Muscle layer of duodenum (tissue), 2 donors: Measurements from ENCODE around the gene KCTD16.

Experiments
- H3K27ac ChIP-seq: one replicate; pipeline ENCODE4 v1.7.0; 2013; ENCODE audit warnings: mild to moderate bottlenecking, low read length
- H3K27me3 ChIP-seq: one replicate; pipeline ENCODE4 v1.7.0; 2013; ENCODE audit warnings: low read depth, mild to moderate bottlenecking, control low read depth, low read length
- H3K36me3 ChIP-seq, 2 donors: one replicate each; pipeline ENCODE4 v1.7.0; 2013; ENCODE audit warnings: low read length in 2 of 2, control low read depth in 1 of 2, mild to moderate bottlenecking in 1 of 2; ENCODE audit not compliant: insufficient read depth in 2 of 2, control insufficient read depth in 1 of 2
- H3K4me1 ChIP-seq, 2 donors: one replicate each; pipeline ENCODE4 v1.7.0; 2013; ENCODE audit warnings: low read length in 2 of 2, mild to moderate bottlenecking in 2 of 2, control low read depth in 1 of 2, moderate library complexity in 1 of 2; ENCODE audit not compliant: insufficient read depth in 2 of 2, control insufficient read depth in 1 of 2
- H3K4me3 ChIP-seq, 2 donors: one replicate each; pipeline ENCODE4 v1.7.0; 2013; ENCODE audit warnings: low read length in 2 of 2, low read depth in 1 of 2, mild to moderate bottlenecking in 1 of 2
- H3K9me3 ChIP-seq, 2 donors: one replicate each; pipeline ENCODE4 v1.7.0; 2013; ENCODE audit warnings: low read length in 2 of 2, control low read depth in 1 of 2, mild to moderate bottlenecking in 1 of 2; ENCODE audit not compliant: control insufficient read depth in 1 of 2
- donor health status: healthy.

Gene KCTD16

GRCh38 chr5:144194144-144194543 is 23.5 kb downstream of the KCTD16 start:
- no peaks in the 10 kb centered on the region for H3K4me1 ChIP-seq
- H3K9me3 ChIP-seq: no peaks in the 10 kb centered on the region
- no peaks in the 10 kb centered on the region for H3K36me3 ChIP-seq
- no peak overlapping the region for H3K27ac ChIP-seq
- H3K27me3 ChIP-seq: no peaks in the 10 kb centered on the region
- H3K4me3 ChIP-seq: no peak overlapping the region

DNA sequence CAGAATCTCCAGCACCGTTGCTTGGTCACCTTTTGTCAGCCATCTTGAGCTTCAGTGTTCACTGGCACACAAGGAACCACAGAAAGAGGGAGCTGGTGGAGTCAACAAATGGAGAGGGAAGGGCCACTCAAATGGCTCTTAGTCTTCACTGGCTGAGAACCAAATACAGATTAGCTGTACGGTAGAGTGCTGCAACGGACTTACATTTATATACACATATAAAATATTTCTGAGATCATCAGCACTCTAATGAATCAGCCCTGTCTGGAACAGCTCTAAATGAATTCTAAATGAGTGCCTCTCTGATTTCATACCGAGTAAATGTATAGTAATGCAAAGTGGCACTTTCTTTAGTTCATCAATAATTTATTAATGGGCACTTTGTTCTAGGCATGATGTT is 24.8 kb downstream of the KCTD16 start:
- Histone ChIP-seq H3K36me3 (no peaks in the 10 kb centered on the region), H3K4me1 (no peaks in the 10 kb centered on the region), H3K27me3 (no peaks in the 10 kb centered on the region), H3K4me3 (no peak overlapping the region), H3K9me3 (no peaks in the 10 kb centered on the region), H3K27ac (no peak overlapping the region)

- Histone ChIP-seq H3K27ac (no peak overlapping the region), H3K4me3 (no peak overlapping the region), H3K9me3 (no peaks in the 10 kb centered on the region), H3K36me3 (no peaks in the 10 kb centered on the region), H3K27me3 (no peaks in the 10 kb centered on the region), H3K4me1 (no peaks in the 10 kb centered on the region)
Measured at GRCh38 chr5:144196612-144197011, 25.9 kb downstream of the KCTD16 start.

- H3K9me3 ChIP-seq: no peaks in the 10 kb centered on the region
- H3K36me3 ChIP-seq: no peaks in the 10 kb centered on the region
- H3K27ac ChIP-seq: no peak overlapping the region
- no peaks in the 10 kb centered on the region for H3K4me1 ChIP-seq
- H3K27me3 ChIP-seq: no peaks in the 10 kb centered on the region
- H3K4me3 ChIP-seq: no peak overlapping the region
Measured at GRCh38 chr5:144198386-144198785, 27.7 kb downstream of the KCTD16 start.

GRCh38 chr5:144201588-144201987 is 30.9 kb downstream of the KCTD16 start:
- Histone ChIP-seq H3K4me1 (no peaks in the 10 kb centered on the region), H3K27ac (no peak overlapping the region), H3K4me3 (no peak overlapping the region), H3K27me3 (no peaks in the 10 kb centered on the region), H3K36me3 (no peaks in the 10 kb centered on the region), H3K9me3 (no peaks in the 10 kb centered on the region)

DNA sequence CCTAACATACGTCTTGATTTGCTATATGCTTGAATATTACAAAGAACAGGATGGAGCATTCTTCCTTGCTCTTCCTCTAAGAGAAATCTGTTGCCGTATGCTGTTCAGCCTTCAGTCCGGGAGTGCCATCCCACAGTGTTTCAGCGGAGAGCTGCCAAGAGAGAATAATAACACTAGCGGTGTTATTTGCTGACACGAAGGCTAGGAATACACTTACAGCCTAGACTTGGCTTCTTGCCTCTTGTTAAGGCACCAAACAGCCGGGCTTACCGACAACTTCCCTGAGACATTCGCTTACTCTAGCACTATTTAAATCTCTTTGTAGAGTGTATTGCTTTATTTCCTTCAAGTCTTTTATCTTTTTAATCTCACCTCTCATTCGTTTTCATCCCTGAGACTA is 31.4 kb downstream of the KCTD16 start:
- Histone ChIP-seq H3K4me1 (no peaks in the 10 kb centered on the region), H3K4me3 (no peak overlapping the region), H3K36me3 (no peaks in the 10 kb centered on the region), H3K27ac (no peak overlapping the region), H3K27me3 (no peaks in the 10 kb centered on the region), H3K9me3 (no peaks in the 10 kb centered on the region)

- H3K9me3 ChIP-seq: no peaks in the 10 kb centered on the region
- no peaks in the 10 kb centered on the region for H3K4me1 ChIP-seq
- no peaks in the 10 kb centered on the region for H3K36me3 ChIP-seq
- no peak overlapping the region for H3K27ac ChIP-seq
- H3K27me3 ChIP-seq: no peaks in the 10 kb centered on the region
- no peak overlapping the region for H3K4me3 ChIP-seq
Measured at GRCh38 chr5:144202726-144203125, 32.1 kb downstream of the KCTD16 start.

GRCh38 chr5:144203750-144204596 is 33.3 kb downstream of the KCTD16 start:
- Histone ChIP-seq H3K9me3 (no peaks in the 10 kb centered on the region), H3K27ac (no peak overlapping the region), H3K4me1 (no peaks in the 10 kb centered on the region), H3K27me3 (no peaks in the 10 kb centered on the region), H3K36me3 (no peaks in the 10 kb centered on the region), H3K4me3 (no peak overlapping the region)

- H3K4me3 ChIP-seq: peak overlapping the region in 1 of 2 donors; percentile 43
- no peaks in the 10 kb centered on the region for H3K36me3 ChIP-seq
- H3K4me1 ChIP-seq: no peaks in the 10 kb centered on the region
- H3K27me3 ChIP-seq: no peaks in the 10 kb centered on the region
- H3K27ac ChIP-seq: no peak overlapping the region
- no peaks in the 10 kb centered on the region for H3K9me3 ChIP-seq
Measured at GRCh38 chr5:144205141-144205551, 34.5 kb downstream of the KCTD16 start.

DNA sequence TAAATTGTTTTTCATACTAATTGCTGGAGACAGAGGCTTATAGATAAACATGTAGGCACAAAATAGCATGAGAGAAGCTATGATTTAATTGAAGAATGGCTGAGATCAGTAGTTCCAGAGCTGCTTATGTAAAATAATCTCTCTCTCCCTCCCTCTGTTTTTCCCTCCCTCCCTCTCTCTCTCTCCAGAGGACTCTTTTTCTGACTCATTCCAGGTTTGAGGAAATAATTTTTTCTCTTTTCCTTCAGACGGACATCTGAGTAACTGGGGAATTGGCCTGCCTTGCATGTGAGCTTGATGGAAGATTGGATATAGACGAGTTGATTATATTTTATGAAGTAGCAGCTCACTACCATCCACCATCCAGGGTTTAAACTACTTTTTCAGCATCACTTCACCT is 35.5 kb downstream of the KCTD16 start:
- Histone ChIP-seq H3K27ac (no peak overlapping the region), H3K4me3 (no peak overlapping the region), H3K36me3 (no peaks in the 10 kb centered on the region), H3K27me3 (no peaks in the 10 kb centered on the region), H3K9me3 (no peaks in the 10 kb centered on the region), H3K4me1 (no peaks in the 10 kb centered on the region)

DNA sequence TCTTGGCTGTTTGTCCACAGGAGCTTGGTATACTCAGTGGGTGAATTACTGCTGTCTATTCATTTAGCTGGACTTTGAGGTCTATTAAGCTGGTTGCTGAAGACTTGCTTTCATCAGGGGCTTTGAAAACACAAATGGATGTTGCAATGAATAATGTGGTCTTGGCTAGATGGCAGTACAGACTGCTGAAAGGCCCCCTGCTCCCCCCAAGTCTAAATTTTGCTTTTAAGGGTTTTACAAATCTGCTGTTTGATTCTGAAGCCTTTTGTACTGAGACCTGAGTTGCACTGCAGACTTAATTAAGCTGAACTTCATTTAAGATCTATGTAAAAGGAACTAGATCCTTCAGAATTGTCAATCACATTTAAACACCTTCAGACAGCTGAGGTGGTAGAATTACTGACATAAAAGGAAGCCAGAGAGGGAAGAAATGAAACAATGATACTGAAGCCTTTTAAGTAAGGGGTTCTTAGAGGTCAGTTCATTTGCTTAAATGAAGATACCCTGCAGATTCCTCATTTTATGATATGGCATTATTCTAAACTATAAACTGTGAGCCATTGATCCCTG is 37.3 kb downstream of the KCTD16 start:
- no peaks in the 10 kb centered on the region for H3K9me3 ChIP-seq
- no peak overlapping the region for H3K27ac ChIP-seq
- H3K36me3 ChIP-seq: no peaks in the 10 kb centered on the region
- H3K27me3 ChIP-seq: no peaks in the 10 kb centered on the region
- no peak overlapping the region for H3K4me3 ChIP-seq
- H3K4me1 ChIP-seq: no peaks in the 10 kb centered on the region

DNA sequence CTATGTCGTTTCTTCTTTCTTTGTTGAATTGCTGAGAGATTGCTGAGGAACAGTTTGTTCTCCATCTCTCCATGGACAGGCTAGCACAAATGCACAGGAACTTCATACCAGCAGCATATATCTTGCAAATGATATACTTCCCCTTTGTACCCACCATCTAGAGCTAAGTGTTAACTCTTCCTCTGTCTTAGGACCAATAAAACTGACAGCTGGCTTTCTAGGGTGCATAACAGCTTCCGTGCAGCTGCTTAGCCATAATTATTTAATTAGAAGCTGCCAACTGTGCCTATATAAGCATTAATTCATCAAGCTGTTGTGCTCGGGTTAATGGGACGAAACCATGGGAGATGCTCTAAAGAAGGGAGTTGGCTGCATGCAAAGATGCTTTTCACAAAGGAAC is 38.7 kb downstream of the KCTD16 start:
- Histone ChIP-seq H3K27me3 (no peaks in the 10 kb centered on the region), H3K9me3 (no peaks in the 10 kb centered on the region), H3K36me3 (no peaks in the 10 kb centered on the region), H3K4me3 (no peak overlapping the region), H3K27ac (no peak overlapping the region), H3K4me1 (no peaks in the 10 kb centered on the region)
